K562 (cell line): Measurements from ENCODE around the gene NR2C2AP. TPM values are rescaled to one million over a fixed set of nuclear protein-coding genes. Genes with fewer than 3 reads are reported as not detected.

ENCODE experiments used
- C11orf30 ChIP-seq: fragments of 450-650 bp; IDR thresholded peaks from 2 replicates; pipeline ENCODE4 v1.6.1; 2016; ENCODE audit warnings: low read depth, mild to moderate bottlenecking
- CC2D1A ChIP-seq: fragments of 450-650 bp; IDR thresholded peaks from 2 replicates; pipeline ENCODE4 v1.6.1; 2017; ENCODE audit warnings: mild to moderate bottlenecking
- HDAC1 ChIP-seq, 2 experiments: fragments of 450-650 bp; IDR thresholded peaks; 2 replicates each; pipeline ENCODE4 v1.6.1; 2016 to 2017; ENCODE audit warnings: inconsistent platforms in 1 of 2, mild to moderate bottlenecking in 1 of 2, moderate library complexity in 1 of 2
- KAT8 ChIP-seq: fragments of 450-650 bp; IDR thresholded peaks from 2 replicates; pipeline ENCODE4 v1.6.1; 2016; ENCODE audit warnings: low read depth, mild to moderate bottlenecking
- NFE2L1 ChIP-seq: fragments of 450-650 bp; IDR thresholded peaks from 2 replicates; pipeline ENCODE4 v1.6.1; 2016; ENCODE audit warnings: missing genetic modification characterization, low read depth, mild to moderate bottlenecking, missing compliant biosample characterization, moderate library complexity, borderline replicate concordance
- PHF21A ChIP-seq: fragments of 450-650 bp; IDR thresholded peaks from 2 replicates; pipeline ENCODE4 v1.6.1; 2017; ENCODE audit warnings: low read depth, borderline replicate concordance
- POLR2AphosphoS5 ChIP-seq: IDR thresholded peaks from 2 replicates; pipeline ENCODE4 v1.6.1; 2011; ENCODE audit warnings: mild to moderate bottlenecking, low read depth, low read length, moderate library complexity; ENCODE audit not compliant: control insufficient read depth, insufficient read depth
- TAF1 ChIP-seq: IDR thresholded peaks from 2 replicates; pipeline ENCODE4 v1.6.1; 2011; ENCODE audit warnings: mild to moderate bottlenecking, low read length, moderate library complexity; ENCODE audit not compliant: insufficient read depth, control insufficient read depth, severe bottlenecking; ENCODE audit errors: extremely low read depth
- ZNF140 ChIP-seq: fragments of 250-450 bp; sonication (Bioruptor Pico); IDR thresholded peaks from 2 replicates; pipeline ENCODE4 v1.8.0; 2021; ENCODE audit warnings: moderate library complexity, mild to moderate bottlenecking, inconsistent platforms
- ZNF212 ChIP-seq: fragments of 450-650 bp; formaldehyde crosslinking; IDR thresholded peaks from 2 replicates; pipeline ENCODE4 v1.4.0; 2020; ENCODE audit warnings: mild to moderate bottlenecking
- polyA plus RNA-seq, 8 experiments: library from polyadenylated mRNA; depleted of rRNA in 4 of 8; stranded (reverse) in 5 of 8; unstranded in 3 of 8; fragments of >200 nt; fragmentation: Nextera tagmentation in 2 of 8; fragmentation: Illumina TruSeq in 1 of 8; extraction: Ambion mirVana in 2 of 8; extraction: Trizol in 1 of 8; gene quantifications; 2 replicates each; pipeline versions ENCODE4 v1.2.1 to v1.2.3, GENCODE V29; 2011 to 2014; ENCODE audit warnings: inconsistent platforms in 1 of 8, missing spikeins in 1 of 8
- total RNA-seq, 7 experiments: library from RNA; depleted of rRNA in 6 of 7; stranded (reverse); fragments of >200 nt in 6 of 7; fragmentation: Illumina TruSeq in 2 of 7; extraction: Trizol in 2 of 7; gene quantifications; 2 replicates each; pipeline versions ENCODE4 v1.2.1 to v1.2.3, GENCODE V29; 2011 to 2021; ENCODE audit warnings: low replicate concordance in 1 of 7
- TF ChIP-seq, protein P1 (sequence below): fragments of 450-650 bp; IDR thresholded peaks from 2 replicates; pipeline ENCODE4 v1.6.1; 2016; ENCODE audit warnings: mild to moderate bottlenecking
- TF ChIP-seq, protein P2 (sequence below): fragments of 250-450 bp; sonication (Bioruptor Pico); IDR thresholded peaks from 2 replicates; pipeline ENCODE4 v1.8.0; 2022; ENCODE audit warnings: inconsistent platforms
- TF ChIP-seq, protein P3 (sequence below): fragments of 450-650 bp; IDR thresholded peaks from 2 replicates; pipeline ENCODE4 v1.6.1; 2018; ENCODE audit warnings: mild to moderate bottlenecking, low read depth; ENCODE audit not compliant: partially characterized antibody
- TF ChIP-seq, protein P4 (sequence below): fragments of 450-650 bp; formaldehyde crosslinking; IDR thresholded peaks from 2 replicates; pipeline ENCODE4 v1.4.0; 2020; ENCODE audit warnings: mild to moderate bottlenecking, moderate library complexity
- TF ChIP-seq, protein P5 (sequence below): fragments of 250-450 bp; sonication (Bioruptor Pico); IDR thresholded peaks from 2 replicates; pipeline ENCODE4 v1.5.1; 2021; ENCODE audit warnings: mild to moderate bottlenecking
- TF ChIP-seq, protein P6 (sequence below): IDR thresholded peaks from 2 replicates; pipeline ENCODE4 v1.6.1; 2016; ENCODE audit warnings: missing genetic modification characterization, missing compliant biosample characterization

NR2C2AP gene
- total and polyA plus RNA-seq, 9 of the 15 experiments (the other 6 are each of a cell fraction or from before 2014, with no cell fraction given) = 23.7 to 77.4 (median 32.4) TPM

DNA sequence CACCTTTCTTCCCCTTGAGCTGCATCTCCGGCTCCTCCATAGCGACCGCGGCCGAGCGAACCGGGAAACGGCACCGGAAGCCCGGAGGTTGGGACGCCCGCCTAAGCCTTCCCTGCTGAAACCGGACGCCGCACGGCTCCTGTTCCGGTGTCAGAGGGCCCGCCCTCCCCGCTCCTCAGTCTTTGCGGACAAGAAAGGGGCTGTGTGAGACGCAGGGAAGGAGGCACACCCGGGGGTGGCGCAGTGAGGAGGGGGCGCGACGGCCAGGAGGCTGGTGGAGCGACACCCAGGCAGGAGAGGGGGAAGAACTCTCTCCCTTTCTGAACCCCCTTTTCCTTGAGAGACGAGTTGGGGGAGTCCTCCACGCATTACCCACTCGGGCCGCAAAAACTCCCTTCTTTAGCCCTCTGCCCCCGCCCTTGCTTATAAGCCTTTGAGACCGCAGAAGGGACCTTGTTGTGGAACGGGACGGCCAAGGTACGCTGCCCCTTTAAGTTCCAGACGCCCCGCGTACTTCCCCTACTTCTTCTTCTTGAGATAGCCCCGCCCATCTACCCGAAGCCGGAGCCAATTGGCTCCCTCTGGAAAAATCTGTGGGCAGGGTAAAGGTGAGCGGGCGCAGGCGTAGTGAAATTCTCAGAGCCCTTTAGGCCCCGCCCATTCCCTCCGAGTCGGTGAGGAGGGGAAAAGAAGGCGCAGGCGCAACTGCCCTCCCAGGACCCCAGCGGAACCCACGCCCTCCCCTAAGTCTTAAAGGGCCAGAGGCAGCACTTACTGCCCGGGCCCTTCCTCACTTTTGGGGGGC, 10.9 kb downstream of the NR2C2AP start, which contains the start of the genes BORCS8 and RFXANK (continued):
- TF ChIP-seq, protein P1, sequence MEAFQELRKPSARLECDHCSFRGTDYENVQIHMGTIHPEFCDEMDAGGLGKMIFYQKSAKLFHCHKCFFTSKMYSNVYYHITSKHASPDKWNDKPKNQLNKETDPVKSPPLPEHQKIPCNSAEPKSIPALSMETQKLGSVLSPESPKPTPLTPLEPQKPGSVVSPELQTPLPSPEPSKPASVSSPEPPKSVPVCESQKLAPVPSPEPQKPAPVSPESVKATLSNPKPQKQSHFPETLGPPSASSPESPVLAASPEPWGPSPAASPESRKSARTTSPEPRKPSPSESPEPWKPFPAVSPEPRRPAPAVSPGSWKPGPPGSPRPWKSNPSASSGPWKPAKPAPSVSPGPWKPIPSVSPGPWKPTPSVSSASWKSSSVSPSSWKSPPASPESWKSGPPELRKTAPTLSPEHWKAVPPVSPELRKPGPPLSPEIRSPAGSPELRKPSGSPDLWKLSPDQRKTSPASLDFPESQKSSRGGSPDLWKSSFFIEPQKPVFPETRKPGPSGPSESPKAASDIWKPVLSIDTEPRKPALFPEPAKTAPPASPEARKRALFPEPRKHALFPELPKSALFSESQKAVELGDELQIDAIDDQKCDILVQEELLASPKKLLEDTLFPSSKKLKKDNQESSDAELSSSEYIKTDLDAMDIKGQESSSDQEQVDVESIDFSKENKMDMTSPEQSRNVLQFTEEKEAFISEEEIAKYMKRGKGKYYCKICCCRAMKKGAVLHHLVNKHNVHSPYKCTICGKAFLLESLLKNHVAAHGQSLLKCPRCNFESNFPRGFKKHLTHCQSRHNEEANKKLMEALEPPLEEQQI = no peak
- TF ChIP-seq TAF1 (peak; percentile 98), ZNF140 (CRISPR knock-in tag) (no peak), POLR2AphosphoS5 (no peak; the same call in 1 of the 2 replicates), NFE2L1 (no peak), KAT8 (no peak), CC2D1A (no peak; the same call in 1 of the 2 replicates), C11orf30 (peak; percentile 99), HDAC1 (IDR thresholded peaks at IDR 0.05) (peak in 1 of 2 experiments; percentile 89; a peak in 2 of 4 replicates), ZNF212 (no peak), PHF21A (no peak)
- TF ChIP-seq, protein P2, sequence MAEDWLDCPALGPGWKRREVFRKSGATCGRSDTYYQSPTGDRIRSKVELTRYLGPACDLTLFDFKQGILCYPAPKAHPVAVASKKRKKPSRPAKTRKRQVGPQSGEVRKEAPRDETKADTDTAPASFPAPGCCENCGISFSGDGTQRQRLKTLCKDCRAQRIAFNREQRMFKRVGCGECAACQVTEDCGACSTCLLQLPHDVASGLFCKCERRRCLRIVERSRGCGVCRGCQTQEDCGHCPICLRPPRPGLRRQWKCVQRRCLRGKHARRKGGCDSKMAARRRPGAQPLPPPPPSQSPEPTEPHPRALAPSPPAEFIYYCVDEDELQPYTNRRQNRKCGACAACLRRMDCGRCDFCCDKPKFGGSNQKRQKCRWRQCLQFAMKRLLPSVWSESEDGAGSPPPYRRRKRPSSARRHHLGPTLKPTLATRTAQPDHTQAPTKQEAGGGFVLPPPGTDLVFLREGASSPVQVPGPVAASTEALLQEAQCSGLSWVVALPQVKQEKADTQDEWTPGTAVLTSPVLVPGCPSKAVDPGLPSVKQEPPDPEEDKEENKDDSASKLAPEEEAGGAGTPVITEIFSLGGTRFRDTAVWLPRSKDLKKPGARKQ = no peak
- TF ChIP-seq, protein P3, sequence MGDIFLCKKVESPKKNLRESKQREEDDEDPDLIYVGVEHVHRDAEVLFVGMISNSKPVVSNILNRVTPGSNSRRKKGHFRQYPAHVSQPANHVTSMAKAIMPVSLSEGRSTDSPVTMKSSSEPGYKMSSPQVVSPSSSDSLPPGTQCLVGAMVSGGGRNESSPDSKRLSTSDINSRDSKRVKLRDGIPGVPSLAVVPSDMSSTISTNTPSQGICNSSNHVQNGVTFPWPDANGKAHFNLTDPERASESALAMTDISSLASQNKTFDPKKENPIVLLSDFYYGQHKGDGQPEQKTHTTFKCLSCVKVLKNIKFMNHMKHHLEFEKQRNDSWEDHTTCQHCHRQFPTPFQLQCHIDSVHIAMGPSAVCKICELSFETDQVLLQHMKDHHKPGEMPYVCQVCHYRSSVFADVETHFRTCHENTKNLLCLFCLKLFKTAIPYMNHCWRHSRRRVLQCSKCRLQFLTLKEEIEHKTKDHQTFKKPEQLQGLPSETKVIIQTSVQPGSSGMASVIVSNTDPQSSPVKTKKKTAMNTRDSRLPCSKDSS = no peak
- TF ChIP-seq, protein P4, sequence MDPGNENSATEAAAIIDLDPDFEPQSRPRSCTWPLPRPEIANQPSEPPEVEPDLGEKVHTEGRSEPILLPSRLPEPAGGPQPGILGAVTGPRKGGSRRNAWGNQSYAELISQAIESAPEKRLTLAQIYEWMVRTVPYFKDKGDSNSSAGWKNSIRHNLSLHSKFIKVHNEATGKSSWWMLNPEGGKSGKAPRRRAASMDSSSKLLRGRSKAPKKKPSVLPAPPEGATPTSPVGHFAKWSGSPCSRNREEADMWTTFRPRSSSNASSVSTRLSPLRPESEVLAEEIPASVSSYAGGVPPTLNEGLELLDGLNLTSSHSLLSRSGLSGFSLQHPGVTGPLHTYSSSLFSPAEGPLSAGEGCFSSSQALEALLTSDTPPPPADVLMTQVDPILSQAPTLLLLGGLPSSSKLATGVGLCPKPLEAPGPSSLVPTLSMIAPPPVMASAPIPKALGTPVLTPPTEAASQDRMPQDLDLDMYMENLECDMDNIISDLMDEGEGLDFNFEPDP (CRISPR knock-in tag) = no peak
- TF ChIP-seq, protein P5, sequence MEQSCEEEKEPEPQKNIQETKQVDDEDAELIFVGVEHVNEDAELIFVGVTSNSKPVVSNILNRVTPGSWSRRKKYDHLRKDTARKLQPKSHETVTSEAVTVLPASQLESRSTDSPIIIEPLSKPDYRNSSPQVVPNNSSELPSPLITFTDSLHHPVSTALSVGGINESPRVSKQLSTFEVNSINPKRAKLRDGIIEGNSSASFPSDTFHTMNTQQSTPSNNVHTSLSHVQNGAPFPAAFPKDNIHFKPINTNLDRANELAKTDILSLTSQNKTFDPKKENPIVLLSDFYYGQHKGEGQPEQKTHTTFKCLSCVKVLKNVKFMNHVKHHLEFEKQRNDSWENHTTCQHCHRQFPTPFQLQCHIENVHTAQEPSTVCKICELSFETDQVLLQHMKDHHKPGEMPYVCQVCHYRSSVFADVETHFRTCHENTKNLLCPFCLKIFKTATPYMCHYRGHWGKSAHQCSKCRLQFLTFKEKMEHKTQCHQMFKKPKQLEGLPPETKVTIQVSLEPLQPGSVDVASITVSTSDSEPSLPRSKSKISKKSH (CRISPR knock-in tag) = no peak
- TF ChIP-seq, protein P6, sequence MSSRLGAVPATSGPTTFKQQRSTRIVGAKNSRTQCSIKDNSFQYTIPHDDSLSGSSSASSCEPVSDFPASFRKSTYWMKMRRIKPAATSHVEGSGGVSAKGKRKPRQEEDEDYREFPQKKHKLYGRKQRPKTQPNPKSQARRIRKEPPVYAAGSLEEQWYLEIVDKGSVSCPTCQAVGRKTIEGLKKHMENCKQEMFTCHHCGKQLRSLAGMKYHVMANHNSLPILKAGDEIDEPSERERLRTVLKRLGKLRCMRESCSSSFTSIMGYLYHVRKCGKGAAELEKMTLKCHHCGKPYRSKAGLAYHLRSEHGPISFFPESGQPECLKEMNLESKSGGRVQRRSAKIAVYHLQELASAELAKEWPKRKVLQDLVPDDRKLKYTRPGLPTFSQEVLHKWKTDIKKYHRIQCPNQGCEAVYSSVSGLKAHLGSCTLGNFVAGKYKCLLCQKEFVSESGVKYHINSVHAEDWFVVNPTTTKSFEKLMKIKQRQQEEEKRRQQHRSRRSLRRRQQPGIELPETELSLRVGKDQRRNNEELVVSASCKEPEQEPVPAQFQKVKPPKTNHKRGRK (tag) = no peak
